Right hindlimb (tissue), 1 donor: Measurements from ENCODE around the gene PLCB4.

Source experiments
- DNase-seq: peaks from one replicate; pipeline ENCODE4 v3.0.0-alpha.2; 2018

The PLCB4 gene

DNA sequence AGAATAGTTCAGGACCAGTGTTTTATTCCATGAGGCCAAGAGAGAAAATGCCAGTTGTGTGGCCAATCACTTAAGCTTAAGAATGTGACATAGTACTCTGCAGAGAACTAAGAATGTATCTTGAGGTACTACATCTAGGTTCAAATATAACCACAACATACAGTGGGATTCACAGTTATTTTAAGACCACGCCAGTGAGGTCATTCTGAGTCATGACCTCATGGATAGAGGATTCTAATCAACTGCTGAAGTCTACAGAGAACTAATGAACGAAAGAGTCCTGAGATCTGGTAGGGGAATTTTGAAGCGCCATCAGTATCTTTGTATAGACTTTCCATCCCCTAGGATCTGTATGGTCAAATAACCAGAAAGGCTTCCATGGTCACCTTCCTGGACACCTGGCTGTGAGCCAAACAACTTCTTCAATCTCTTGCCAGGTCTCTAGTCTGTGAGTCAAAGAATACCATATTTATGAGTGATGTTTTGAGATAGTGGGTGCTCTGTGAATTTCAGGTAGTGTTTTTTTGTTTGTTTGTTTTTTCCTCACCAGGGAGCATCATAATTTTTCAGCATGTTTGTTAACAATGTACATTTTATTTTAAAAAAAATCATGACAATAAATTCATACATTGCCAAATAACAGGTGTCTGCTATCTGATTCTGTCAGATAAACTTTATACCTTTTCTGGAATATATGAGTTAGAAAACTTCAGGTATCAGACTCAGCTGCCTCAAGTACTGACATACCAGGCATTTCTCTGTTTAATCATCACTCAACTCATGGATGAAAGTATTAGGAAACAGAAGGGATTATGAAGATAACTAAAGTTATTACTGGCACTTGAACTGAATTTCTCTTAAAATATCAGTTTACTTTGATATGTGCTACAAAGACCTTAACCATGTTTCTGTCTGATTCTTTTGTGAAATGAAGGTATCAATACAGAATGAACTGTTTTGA lies 217.9 kb downstream of the PLCB4 start:
- DNase-seq: no peak

DNA sequence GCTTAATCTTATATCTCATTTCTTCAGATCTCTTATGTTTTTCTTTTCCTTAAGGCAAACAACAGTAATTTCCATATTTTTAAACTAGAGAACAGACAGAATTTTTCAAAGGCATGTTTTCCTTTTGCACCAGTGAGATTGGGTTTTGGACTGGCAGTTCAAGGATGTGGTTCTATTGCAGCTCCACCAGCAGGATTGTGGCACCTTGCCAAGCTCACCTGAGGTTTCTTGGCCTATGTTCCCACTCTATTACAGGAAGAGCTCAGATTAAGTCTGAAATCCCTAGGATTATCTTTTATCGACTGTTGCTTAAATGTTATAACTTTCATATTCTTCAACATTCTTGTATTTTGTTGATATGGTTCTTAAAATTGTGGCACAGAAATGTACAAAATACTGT lies 218.9 kb downstream of the PLCB4 start:
- DNase-seq: no peak

DNA sequence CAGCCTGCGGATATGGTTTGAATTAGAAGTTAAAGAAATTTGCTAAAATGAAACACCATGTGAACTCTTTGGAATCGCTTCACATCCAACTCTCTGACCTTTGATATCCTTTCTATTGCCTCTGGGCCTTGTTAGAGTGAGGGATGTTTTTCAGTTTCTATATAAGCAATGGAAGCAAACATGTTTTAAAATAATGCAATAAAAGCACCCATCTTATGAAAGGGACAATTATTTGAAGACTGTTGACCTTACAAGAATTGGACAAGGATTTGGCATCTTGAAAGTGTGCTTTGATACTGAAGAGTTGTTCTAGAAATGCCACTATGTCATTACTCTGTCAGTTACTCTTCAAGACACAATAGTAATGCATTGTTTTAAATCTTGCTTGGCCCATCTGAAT lies 221.4 kb downstream of the PLCB4 start:
- DNase-seq: no peak

DNA sequence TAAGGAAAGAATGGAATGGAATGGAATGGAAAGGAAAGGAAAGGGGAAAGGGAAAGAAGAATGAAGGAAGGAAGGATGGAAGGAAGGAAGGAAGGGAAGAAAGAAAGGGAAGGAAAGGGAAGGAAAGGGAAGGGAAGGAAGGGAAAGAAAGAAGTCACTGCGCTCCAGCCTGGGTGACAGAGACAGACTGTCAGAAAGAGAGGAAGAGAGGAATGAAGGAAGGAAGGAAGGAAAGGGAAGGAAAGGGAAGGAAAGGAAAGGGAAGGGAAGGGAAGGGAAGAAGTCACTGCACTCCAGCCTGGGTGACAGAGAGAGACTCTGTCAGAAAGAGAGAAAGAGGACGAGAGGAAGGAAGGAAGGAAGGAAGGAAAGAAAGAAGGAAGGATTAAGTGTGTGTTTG lies 224.3 kb downstream of the PLCB4 start:
- DNase-seq: no peak

DNA sequence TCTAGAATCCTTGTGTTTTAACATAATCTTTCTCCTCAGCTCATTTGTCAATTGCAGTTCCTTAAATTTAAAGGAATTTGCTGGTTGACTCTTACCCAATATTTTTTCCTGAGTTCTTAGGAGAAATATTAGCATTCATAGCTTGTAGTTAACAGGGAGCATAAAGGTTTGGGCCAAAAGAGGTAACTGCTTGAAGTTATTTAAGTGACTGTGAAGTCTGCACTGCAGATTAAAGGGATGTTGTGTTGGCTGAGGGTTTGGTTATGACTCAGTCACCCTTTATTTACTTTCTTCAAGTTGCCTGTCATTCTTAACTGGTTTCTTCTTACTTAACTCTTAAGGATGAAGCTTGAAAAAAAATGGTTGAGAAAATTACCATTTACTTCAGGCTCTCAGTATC lies 225.2 kb downstream of the PLCB4 start:
- DNase-seq: no peak

DNA sequence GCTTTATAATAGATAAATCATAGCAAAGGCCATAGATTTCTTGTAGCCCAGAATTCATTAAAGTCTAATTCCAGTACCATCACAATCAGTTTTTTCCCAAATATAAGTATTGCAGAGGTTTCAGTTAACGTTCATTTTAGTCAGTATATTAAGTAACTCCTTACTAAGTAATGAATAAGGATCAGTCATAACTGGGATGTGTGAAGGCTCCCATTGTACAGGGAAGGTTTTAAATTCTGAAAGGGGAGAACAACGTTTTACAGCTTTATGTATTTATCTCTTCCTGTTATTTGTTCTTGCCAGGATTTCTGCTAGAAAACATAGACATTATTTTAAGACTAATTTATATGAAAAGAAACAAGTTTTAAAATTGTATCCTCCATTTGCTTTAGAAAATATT lies 230.0 kb downstream of the PLCB4 start:
- DNase-seq: no peak

DNA sequence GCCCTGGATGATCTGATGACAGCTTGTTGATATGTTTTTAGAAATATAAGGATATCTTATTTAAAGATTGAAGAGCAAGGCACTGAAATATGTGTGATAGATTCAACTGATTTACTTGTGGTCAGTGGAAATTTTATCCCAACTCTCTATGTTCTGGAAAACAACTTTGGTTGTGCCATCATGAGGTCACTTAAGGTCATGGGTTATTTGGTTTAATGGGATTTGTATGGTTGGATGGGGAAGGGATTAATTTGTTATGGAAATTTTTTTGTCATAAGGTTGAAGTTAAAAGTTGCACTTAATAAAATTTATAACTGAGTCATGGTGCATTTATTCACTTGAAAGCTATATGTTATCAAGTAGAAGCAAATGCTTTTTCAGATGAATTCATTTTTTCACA lies 231.2 kb downstream of the PLCB4 start:
- DNase-seq: no peak

DNA sequence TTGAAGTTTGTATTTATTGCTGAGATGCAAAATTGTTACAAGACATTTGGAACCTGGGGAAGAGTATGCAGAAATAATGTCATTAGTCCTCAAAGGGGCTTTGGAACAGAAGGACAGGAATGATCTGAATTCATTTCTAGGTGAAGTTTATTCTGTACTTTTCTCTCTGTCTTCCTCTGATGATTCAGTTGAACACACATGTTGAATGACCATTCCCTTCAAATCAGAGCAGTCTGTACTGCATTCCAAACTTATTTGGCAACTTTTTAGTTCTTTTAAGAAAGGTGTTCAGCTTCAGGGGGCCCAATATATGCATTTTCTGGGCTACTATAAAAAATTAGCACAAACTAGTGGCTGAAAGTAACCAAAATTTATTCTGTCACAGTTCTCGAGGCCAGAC lies 231.6 kb downstream of the PLCB4 start:
- no peak for DNase-seq

DNA sequence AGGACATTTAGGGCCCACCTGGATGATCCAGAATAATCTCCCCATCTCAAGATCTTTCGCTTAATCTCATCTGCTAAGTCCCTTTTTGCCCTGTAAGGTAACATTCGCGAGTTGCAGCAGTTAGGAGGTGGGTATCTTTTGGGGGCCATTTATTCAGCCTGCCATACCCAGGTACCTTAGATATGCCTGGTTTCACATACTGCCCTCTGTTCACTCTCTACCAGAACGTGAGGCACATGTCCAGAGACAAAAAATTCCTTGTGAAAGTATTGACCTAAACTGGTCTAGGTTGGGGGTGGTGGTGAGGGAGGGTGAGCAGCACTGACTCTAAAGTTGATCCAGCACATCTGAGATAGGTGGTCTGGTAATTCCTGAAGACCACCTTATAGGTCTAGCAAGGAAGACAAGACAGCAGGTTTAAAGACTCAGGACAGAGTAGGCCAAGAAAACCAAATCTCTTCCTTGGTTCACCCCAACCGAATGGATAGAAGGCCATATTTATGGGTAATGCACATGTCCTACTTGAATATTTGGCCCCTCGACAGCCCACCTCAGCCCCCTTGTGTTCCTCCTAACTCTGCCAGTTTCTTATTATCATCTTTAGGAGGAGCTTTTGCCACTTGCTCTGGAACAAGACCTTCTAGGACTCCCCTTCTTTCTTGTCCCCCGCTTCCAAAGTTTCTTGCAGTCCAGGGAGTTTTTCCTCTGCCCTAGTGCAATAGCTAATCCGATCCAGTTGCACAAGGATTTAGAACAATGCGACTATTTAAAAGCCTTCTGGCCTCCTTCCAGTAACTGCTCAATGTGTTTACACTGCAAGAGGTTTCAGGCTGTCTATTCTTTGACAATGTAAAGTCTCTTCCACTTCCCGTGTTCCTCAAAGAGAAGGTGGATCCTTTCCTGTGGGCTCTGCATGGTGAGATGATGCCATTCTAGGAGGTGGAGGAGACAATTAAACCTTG lies 232.5 kb downstream of the PLCB4 start:
- DNase-seq: no peak

DNA sequence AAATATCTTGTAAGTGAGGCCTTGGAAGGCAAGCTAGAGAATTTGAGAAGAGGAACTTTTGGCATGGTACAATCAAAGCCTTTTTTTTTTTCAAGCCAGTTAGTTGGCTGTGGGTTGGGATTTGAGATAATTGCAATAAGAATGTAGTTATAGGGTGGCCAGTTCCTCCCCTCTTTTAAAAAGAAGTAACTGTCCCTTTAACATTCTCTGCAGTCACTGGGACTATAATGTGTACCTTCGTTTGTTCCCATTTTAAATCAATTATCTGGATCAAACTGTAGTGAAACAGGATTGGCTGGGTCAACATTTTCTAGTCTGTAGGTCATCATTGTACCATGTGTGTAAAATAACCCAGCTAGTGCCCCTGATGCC lies 233.2 kb downstream of the PLCB4 start:
- DNase-seq: no peak

DNA sequence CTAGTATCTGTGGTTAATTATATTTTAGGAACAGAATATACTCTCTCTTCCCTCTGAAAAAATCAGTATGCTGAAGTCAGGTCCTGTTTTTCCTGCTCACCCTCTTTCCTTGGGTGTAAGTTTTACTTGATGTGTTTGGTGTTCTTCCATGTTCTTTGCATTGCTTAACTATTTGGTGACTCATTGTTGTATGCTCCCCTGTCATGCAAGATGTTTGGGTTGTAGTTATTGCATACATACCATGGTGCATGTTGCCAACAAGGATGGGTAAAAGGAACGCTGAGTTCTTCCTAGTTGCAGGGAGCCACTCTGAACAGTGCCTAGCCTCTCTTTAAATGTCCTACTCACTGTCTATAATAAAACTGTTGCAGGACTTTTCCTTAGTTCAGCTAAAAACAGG lies 237.6 kb downstream of the PLCB4 start:
- no peak for DNase-seq

DNA sequence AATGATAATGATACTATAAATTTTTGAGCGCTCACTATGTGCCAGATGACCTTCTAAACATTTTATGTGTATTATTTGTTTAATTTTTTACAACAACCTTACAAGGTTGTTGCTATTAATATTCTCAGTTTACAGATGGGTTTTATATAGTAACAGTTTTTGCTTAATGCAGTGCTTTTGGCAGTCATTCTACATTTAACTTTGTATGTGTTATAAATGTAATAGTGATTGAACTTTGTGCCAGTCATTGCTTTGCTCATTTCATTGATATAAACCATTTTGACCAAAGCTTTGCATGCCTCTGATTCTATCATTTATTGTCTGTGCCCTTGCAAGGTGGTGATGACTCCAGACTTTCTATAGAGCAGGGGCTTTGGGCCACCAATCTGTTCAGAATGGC lies 239.2 kb downstream of the PLCB4 start:
- DNase-seq: no peak

DNA sequence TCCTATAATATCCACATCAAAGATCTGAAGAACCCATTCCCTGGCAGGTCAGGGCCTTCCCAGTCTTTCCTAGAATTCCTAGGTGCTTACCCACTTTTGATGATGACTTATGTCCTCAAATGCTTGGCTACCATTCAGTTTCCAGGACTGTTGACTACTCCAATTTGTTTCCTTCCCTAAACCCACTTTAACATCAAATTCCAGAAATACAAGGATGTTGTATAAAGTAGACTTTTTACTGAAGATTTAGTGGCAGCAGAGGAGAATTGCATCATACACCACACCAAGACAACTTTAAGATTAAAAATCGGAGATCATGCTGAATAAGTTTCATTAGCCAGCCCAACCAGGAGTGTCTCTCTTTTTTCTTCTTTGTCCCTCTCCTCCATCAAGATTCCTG lies 242.2 kb downstream of the PLCB4 start:
- no peak for DNase-seq

DNA sequence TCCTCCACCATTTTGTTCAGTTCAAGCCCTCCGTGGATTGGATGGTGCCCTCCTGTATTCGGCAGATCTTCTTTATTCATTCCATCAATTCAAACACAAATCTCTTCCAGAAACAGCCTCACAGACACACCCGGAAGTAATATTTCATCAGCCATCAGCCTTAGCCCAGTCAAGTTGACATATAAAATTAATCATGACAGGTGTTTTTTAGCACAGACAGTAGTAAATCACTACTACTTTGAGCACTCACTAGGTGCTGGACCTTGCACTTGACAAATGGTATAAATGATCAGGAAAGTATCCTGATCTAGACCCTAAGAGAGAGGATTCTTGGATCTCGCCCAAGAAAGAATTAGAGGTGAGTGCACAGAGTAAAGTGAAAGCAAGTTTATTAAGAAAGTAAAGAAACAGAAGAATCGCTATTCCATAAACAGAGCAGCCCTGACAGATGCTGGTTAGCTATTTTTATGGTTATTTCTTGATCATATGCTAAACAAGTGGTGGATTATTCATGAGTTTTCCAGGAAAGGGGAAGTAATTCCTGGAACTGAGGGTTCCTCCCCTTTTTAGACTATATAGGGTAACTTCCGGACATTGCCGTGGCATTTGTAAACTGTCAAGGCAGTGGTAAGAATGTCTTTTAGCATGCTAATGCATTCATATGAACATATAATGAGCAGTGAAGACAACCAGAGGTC lies 250.9 kb downstream of the PLCB4 start:
- no peak for DNase-seq

DNA sequence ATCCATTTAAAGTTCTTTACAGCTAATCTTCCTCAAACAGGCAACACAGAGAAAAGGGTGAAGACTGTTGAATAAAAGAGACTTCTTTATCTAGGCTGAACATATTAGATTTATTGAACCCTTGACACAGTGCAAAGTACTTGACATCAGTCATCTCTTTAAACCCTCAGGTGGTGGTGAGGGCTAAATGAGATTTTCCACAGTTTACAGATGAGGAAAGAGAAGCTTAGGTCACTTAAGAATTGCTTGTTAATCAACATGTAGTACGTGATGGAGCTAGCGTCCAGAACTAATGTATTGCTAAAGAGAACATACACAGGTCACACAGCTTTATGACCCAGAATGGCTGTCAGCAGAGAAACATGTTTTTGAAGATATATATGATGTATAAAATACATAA lies 252.1 kb downstream of the PLCB4 start:
- DNase-seq: no peak

DNA sequence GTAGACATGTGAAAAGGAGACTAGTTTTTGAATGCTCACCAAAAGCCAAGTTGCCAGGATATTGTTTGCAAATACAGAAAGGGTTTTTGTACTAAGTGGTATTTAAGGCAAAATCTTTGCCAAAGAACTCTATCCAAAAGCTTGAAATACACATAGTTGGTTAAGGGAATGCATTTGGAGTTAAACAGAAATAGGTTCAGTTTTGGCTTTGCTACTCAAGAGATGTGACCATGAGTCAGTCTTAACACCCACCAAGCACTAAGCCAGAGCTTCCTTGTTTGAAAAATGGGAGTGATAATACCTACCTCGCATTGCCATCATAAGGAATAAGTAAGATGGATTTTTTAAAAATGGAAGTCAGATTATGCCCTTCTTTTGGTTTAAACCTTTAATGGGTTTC lies 253.8 kb downstream of the PLCB4 start:
- no peak for DNase-seq

DNA sequence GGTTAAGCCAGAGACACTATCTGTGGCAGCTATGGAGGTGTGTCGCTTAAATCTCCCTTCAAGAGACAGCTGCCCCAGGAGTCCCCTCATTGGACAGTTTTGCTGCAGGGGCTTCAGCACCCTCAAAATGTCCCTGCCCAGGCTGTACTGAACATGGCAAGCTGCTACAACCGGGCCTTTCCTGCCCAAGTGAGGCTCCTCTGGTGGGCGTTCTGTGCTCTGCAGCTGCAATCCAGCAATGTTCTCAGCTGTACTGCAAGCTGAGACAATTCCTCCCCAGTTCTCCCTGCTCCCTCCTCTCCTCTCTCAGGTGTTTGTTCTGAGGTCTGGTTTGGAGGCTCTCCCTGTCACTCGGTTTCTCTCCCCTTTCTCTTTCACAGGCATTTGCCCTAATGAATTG lies 254.7 kb downstream of the PLCB4 start:
- DNase-seq: no peak

DNA sequence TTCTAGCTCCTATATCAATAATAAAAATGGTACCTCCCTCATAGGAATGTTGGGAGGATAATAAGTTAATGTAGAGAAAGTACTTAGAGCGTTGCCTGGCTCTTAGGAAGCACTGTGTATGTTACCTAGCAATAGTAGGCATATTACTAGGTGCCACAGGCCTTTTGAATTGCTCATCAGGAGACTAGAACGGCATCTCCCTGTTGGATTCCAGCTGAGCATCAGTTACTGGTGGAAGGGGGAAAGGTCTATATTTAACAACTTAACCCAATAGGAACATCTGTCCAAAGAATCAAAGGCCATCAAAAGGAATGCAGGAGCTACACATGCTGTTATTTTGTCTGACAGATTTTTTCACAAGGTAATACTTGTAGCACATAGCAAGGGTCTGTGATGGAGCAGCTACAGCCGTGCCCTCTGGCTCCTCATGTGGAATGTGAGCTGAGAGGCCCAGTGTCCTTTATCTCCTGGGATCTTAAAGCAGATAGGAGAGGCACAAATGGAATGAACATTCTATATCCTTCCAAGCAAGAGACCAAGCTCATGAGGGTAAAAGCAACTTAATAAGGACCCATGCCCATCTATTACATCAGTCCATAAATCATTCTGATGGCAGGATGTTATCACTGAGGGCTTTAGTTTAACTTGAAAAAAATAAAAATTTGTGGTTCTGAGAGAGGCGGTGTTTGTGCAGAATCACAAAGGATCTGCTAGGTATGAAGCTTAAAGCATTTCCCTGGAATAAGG lies 260.6 kb downstream of the PLCB4 start:
- DNase-seq: no peak

DNA sequence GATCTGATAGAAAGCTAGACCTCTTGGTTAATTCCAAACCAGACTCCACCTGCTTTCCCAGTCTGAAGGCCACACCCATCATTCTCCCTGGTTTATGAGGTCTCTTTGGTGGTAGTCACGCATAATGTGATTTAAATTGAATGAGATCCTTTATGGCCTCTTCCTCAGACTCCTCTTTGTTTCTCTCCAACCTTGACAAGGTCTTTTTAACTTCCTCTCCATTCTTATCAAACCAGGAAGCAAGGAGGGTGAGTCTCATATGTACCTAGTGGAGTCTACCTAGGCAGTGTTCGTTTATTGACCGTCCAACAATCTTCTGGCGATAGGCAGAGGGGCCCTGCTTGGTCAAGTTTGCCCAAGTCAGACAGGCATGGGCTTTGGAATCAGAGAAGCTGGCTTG lies 261.3 kb downstream of the PLCB4 start:
- no peak for DNase-seq

DNA sequence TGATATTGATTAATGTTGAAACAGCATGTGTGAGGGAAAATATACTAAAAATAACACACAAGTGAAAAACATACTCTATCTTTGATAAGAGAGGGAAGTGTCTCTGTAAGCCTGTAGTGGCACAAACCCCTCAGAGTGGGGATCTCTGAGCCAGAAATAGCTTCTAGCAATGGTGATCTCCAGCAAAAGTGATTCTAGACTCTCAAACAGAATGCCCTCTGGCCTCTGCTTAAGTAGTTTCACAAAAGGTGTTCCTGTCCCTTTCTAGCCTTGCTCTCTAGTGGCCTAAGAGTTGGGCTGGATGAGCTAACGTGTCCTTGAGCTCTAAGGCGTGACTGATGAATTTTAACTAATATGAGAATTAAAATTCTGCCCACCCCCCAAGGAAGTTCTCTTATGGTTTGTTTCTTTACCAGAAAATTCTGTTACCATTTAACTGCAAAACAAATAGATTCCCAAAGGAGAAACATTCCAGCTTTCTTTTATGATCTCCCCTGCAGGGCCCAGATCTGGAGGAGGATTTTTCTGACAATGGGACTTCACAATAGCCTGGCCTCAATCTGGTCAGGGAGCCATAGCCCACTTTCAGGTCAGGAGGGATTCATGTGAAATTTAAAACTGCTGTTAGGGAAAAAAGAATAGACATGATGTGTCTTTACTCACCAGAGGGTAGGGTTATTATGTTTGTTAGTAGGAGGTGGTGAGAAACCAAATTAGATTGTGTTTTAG lies 263.0 kb downstream of the PLCB4 start:
- no peak for DNase-seq

DNA sequence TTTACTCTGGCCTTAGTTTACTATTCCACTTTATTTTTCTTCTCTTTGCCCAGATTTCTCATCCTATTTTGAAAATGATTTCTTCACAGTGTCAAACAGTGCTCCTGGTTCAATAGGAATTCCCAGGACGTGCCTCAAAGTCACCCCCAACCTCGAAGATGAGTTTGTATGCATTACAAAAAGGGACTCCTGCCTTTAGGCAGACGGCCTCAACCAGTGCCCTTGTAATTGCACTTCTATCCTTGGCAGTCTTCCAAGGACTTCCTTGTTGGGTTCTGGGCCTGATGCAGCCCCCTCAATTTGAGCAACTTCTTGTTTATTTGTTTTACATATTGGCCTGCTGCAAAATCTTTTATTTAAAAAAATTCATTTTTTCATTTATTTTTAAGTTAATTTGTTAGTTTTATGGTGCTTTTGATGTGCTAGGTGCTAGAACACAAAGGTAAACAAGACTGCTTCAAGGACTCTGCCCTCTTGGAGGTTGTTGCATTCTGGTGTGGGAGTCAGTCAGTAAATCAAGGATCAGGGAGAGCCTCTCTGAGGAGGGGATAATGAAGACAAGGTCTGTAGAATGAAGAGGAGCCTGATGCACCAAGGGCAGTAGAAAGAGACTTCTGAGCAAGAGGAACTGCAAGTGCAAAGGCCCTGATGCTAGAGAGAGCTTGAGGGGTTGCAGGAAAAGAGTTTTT lies 264.0 kb downstream of the PLCB4 start:
- DNase-seq: no peak
